GM21576 (cell line): ENCODE measurements around the gene DHX8.
A peak's percentile ranks its signal among the peaks of the same experiment; 100 is the strongest.

ENCODE experiments used
- ATAC-seq: cut with Tn5 transposase; IDR thresholded peaks from one replicate; pipeline ENCODE4 v1.9.1; 2021; ENCODE audit warnings: mild to moderate bottlenecking, moderate library complexity; ENCODE audit not compliant: unreplicated experiment

Gene DHX8

DNA sequence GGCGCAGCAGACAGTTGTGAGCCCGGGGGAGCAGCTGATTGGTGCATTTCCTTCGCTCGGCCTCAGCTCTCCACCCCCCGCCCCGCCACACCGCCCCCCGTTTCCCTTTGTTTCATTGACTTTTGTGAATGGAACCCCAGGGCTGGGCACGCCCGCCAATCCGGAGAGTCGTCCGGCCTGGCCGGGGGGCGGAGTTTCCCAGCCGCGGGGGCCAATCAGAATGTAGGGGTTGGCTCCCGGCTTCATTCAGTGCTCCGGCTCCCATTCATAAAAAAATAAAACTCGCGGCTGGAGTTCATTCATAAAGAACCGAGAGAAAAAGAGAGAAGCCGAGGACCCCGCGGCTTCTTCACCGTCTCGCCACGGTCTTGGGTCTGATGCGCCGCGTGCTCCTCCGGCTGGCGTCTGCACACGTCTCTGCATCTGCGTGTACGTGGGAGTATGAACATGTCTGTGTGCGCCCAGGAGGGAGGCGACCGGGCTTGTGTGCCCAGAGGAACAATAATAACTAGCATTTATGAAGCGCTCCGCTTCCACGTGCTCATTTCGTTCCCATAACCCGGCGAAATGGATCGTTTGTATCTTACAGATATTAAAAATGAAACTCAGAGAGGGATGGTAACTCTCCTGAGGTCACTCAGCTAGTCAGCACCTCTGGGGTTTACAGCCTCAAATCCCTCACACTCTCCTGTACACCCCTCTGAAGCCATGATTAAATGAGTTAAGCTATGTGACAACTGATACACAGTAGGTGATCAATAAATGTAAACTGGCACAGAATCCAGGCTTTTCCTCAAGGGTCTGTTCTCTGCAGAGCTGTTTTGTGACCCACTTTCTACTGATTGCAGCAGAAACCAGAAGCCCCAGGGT, 62.8 kb downstream of the DHX8 start, which contains the start of gene ETV4:
Gene ETV4 (minus strand): TSS at position 22 of the 870 bp plus-strand sequence. CDS start 723 bp downstream, outside the sequence.
- ATAC-seq: peak; percentile 71

DNA sequence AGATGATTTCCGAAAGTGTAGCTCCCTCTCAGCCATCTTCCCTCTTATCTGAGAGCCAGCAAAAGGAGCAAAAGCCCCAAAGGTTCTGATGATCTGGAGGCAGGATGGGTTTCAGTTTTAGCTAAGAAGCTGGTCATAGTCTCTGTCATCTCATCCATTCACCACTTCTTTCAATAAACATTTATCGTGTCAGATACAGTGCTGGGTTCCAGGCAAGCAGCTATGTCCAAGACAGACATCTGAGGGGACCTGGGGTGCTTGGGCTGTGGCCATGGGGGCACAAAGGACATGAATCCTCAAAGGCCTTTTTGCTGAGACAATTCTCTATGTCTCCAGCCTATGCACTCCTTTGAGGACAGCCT, 63.4 kb downstream of the DHX8 start:
- no peak for ATAC-seq

DNA sequence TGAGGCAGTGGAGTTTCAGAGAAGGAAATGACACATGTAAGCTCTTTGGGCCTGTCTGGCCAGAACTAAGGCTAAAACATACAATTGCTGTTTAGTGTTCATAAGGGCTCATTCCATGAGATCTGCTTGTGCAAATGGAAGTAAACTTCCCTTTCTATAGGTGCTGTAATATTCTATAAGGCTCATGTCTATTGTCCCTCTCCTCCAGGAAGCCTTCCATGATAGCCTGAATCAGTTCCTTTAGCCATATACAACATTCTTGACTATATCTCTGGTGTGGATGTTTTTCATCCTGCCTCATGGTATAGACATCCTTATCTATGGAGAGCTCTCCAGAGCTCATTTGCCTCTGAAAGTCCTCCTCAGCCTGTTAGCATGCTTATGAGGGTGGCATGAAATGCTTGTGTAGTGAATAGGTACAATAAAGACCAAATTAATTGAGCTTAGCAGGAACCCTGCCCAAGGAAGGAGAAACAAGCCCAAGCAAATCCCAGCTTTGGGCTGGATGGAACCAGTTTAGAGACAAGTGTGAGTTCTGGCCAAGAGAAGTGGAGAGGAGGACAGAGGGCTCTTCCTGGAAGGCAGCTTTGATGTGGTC, 64.0 kb downstream of the DHX8 start:
- ATAC-seq: no peak

DNA sequence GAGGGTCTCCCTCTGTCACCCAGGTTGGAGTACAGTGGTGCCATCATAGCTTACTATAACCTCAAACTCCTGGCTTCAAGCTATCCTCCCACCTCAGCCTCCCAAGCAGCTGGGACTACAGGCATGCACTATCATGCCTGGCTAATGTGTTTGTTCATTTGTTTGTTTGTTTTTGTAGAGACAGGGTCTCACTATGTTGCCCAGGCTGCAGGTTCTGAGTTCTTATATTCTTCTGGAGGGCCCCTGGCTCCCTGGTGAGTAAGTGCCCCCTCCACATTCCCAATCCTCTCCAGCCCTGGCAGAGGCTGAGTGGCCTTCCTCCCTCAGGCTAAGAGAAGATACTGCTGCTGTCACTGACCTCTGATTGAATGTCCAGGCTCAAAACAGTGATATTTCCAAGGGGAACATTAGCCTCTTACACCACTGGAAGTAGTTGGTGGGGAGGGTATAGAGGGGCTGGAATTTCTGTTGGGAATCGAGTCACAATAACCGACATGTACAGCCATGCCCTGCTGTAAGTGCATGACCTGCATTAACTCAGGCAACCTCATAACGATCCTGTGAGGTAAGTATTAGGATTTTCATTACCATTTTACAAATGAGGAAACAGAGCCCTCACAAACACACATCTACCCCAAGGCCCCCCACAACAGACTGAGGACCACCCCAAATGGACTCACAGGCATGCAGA, 65.1 kb downstream of the DHX8 start:
- ATAC-seq: no peak

DNA sequence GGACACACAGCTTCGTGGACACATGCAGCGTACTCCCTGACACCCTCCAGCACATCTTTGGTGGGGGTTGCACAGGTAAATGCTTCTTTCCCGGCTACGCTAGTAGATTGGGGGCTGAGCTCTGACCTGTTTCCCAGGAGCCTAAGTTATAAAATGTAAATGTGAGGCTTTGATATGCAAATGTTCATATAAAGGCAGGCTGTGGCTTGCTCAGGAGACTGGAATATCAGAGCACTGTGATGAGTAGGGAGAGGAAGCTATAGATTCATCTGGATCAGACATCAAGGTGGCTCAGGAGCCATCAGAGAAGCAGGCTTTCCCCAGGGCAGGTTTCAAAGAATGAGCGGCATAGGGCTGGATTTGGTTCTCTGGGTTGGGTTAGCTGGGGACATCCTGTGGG, 65.7 kb downstream of the DHX8 start:
- no peak for ATAC-seq

DNA sequence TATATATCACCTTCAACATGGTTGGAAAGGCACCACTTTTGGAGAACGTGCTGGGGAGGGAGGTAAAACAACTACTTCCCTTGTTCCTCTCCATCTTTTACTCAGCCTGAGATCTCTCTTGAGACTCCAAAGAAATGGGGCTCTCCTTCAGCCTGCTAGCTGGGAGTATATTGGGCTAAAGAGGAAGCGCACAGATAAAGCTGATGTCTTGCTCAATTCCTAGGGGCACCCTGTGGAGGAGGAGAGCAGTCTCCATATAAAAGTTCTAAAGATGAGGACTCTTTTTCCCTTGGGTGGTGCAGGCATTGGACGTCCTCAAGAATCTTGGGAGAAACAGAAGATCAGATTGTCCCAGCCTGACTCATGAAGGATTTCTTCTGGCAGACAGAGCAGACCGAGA, 67.0 kb downstream of the DHX8 start:
- no peak for ATAC-seq

DNA sequence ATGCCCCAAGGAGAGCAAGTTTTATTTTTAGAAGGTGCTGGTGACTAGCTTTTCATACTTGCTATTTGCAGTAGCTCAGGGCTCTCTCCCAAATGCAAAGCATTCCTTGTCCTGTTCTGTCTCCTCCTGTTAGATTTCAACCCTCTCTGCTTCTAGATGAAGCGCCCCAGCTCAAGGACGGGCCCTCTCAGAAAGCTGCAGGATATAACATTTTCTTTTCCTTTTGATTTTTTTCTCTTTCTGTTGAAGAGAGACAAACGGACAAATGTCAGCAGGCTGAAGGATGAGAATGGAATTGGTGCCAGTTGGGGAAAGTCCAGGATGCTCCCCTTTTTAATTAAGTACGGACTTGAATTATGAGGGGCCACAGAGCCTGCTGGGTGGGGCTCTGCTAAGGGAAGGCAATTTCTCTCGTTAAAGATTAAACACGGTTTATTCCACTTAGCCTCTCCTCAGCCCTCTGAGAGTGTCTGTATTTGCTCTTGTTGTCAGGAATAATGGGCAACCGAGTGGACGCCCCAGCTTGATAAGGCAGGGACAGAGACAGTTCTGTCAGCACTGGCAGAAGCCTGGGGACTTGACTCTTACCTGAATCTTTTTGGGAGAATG, 68.6 kb downstream of the DHX8 start:
- ATAC-seq: no peak

DNA sequence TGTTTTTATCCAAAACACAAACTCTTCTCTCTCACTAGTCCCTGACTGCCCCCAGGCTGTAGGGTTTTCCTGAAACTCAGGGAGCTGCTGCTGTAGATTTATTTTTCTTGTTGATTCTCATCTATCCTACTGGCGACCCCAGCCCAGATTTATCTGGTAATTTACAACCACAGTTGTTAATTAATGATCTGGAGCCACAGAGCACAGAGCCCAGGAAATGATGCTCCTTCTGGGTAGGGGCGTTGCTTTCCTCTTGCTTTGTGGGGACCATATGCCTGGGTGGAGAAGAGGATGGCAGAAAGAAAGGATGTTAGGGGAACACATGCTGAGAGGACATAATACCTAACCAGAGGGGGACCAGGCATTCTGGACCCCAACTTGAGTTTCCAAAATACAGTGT, 69.8 kb downstream of the DHX8 start:
- no peak for ATAC-seq

DNA sequence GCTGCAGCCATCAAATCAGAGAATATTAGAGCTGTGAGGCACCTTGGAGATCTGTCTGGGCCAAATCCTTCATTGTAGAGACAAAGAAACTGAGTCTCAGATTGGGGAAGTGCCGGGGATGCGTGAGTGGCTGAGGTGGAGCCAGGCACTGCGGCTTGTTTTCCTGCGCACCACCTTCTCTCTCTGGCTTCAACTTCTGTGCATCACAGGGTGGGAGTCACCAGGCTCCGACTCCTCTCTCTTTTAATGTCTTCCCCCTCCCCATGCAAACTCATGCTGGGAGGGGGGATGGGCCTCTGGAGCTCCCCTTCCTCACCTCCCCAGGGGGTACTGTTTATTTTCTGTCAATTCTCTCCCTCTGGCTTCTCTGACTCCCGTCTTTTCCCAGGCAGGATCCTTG, 71.1 kb downstream of the DHX8 start:
- ATAC-seq: no peak

DNA sequence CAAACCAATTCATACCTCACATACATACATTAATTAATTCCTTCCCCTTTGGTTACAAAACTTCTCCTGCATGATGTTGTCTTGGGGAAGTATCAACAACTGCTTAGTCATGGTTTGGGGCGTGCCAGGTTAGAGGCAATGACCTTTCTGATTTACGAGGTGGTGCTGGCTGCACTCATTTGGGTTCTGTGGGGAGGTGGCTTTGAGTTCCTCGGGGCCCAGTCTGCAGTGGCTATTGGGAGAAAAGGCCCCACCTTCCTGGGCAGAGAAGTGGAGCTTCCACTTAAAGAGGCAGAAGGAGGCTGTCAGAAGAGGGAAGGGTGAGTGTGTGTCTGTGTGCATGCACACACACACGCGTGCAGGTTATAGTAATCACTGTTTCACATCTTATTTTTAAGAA, 72.5 kb downstream of the DHX8 start:
- no peak for ATAC-seq

DNA sequence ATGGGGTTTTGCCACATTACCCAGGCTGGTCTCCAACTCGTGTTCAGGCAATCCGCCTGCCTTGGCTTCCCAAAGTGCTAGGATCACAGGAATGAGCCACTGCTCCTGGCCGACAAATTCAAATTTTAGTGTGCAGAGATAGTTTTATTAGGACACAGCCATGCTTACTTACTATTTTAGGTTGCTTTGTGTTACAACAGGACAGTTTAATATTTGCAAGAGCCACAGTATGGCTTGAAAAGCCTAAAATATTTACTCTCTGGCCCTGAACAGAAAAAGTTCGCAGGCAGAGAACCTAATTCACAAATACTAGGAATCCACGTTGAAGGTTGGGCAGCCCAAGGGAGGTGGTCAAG, 75.0 kb downstream of the DHX8 start:
- no peak for ATAC-seq

DNA sequence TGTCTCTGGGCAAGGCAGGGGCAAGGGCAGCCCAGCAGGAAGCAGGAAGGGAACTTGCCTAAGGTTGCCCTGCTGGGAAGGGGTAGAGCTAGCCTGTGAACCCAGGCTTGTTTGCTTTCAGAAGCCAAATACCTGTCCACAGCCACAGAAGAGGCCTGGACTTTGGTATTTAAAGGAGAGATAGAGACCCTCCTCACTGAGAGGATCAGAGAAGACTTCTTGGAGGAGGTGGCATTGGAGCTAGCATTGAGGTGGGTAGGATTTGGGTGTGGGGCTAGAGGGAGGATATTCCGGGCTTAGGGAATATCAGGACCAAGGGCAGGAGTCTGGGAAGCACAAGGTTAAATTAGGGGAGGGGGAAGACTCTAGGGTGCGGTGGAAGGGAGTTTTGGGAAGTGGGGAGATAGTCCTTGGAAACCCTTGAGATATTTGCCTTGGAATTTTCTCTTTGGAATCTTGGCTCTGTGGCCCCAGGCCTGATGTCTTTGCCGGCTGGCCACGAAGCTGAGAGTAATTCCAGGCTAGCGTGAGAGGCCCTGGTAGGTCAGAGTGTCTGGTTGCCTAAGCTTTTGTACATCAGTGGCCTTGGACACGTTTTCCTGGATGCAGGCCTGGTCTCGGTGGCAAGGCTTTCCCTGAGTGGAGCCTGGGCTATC, 75.5 kb downstream of the DHX8 start:
- no peak for ATAC-seq

DNA sequence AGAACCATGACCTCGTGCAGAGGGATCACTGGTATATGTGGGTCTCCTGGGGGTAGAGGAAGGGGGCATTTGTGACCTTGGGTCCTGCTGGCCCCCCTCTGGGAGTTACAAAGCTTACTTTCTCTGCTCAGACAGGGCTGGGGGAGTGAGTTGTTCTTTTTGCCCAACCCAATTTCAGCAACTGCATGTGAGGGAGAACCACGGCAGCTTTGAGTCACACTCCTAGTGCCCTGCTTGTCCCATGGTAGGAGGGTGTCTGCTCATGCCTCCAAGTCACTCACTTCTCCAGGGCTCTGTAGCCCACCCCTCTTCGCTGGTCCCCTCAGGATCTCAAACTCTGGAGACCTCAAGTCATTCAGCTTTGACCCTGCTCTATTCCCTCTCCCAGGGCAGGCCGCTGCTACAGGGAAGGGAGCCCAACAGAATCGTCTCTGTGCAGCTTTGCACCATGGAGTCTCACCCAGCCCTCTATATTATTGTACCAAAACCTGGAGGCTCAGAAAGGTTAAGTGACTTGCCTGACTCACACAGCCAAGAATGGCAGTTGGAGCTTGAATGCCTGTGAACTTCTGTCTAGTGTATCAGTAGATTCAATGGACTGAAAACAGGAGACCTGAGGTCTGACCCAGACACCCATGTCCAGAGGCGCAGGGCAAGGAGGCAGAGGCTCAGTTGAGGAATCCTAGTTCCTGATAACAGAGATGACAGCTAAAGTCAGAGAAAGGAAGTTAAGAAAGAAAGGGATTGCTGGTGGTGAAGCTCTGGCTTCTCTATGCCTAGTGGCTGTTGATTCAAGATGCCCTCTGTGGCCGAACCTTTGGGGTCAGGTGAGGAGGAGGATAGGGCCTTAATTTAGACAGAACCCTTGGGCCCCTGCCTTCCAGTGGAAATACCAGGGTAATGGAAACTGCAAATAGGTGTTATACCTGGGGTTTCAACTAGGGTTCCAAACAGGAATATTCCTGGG, 77.0 kb downstream of the DHX8 start:
- ATAC-seq: no peak

DNA sequence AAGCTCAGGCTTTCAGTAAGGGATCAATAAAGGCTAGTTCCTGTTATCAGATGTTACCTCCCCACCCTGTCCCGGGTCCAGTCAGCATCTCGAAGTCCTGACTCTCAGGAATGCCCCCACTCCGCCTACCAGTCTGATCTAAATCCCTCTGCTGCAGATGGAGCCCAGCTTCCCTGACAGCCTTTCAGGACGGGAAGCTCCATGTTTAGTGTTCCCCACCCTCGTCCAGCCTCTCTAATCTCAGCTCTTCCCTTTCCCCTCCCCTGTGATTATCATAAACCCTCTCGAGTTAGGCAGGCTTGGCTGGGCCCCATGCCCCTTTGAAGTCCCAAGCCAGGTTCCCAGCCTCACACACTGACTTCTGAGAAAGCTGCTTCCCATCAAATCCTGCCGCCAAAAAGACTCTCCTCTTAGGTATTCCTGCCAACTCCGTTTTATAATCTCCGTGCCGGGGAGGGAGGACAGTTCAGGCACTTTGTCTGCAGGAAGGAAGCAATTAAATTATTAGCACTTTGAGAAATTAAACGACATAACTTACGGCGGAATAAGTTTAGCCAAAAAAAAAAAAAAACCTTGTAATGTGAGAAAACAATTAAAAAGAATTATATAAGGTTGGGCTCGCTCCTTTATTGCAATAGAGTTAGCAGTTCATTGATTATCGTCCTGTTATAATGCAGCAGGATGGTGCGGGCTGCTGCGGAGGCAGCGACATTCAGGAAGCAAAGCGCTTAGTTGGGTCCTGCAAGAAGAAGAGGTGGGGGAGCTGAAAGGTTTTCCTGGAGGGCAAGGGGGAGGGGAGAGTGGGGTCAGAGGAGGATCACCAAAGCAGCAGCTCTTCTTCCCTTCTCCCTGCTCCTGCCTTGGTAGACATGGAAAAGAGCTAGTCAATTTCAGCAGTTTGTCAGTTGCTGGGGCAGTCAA, 79.2 kb downstream of the DHX8 start:
- no peak for ATAC-seq

DNA sequence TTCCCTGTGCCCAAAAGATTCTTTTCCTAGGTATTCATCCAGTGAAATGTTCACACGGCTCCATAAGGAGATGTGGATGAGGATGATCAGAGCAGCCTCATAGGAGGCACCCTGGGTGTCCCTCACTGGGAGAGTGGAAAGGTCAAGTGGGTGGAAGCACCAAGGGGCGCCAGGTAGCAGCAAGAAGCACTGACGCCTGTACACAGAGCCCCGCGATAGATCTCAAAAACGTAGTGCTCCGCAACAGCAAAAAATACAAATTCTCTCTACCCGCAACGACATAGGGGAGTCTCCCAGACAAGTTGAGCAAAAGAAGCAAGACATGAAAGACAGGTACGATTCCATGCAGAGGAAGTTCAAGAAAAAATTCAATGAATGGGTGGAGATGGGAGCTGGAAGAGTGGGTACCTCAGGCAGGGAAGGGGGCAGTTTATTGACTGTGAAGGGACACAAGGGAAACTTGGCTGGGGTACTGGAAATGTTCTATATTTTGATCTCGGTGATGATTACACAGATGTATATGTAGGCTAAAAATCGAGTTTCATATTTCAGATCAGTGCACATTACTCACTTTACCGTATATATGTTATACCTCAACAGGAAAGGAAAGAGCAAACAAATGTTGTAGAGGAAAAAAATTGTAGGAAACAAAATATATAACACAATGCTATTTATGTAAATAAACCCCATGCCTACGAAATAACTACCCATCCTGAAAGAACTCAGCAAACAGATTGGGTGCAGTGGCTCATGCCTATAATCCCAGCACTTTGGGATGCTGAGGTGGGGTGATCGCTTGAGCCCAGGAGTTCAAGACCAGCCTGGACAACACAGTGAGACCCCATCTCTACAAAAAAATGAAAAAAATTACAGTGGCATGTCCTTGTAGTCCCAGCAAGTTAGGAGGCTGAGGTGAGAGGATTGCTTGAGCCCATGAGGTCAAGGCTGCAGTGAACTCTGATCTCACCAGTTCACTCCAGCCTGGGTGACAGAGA, 80.1 kb downstream of the DHX8 start:
- ATAC-seq: no peak

DNA sequence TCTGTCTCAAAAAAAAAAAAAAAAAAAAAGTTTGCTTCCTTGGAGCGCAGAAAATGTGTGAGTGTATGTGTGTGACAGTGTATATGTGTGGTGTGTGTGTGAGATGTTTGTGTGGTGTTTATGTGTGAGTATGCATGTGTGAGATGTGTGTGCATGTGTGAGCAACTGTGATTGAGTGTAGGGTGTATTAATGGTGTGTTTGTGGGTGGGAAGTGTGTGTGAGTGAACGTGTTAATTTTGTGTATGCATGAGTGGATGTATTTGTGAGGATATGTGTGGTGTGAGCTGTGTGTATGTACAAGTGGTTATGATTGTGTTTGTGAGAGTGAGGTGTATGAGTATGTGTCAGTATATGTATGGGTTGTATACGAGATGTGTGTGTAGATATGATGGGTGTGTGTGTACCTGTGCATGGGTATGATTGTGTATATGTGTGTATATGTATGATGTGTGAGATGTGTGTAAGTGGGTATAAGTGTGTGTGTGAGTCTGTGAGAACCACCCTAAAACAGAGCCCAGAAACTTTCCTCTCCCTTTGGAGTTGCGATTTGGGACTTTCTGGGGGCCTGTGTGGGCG, 84.8 kb downstream of the DHX8 start:
- no peak for ATAC-seq

DNA sequence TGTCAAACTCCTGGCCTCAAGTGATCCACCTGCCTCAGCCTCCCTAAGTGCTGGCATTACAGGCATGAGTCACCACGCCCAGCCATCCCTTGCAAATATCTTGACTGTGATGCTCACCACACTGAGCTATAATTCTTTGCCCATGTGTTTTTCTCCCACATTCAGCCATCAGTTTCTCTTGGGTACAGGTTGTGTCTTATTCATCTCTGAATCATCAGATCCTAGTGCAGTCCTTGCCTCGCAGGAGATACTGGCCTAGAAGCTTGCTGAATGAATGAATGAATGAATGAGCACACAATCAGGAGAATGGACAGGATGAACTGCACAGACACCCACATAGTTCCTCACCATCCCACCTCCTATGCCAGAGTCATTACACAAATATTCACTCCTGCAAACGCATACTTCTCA, 86.7 kb downstream of the DHX8 start:
- no peak for ATAC-seq
